Activated CD8-positive, alpha-beta memory T cell treated with anti-CD3 and anti-CD28 coated beads, Interleukin-2, amount 50 U/mL, for 1 hour (primary cell): ENCODE data around the gene NDUFS7.

Experiments used
- DNase-seq: peaks from one replicate; pipeline ENCODE4 v3.0.0-alpha.2; 2020; ENCODE audit errors: extremely low read depth

NDUFS7 gene

GRCh38 chr19:1400281-1401137 lies 16.8 kb downstream of the NDUFS7 start:
- DNase-seq, result no peak

GRCh38 chr19:1401138-1401888 lies 17.6 kb downstream of the NDUFS7 start, which contains the start of gene GAMT:
GAMT (minus strand) TSS chr19:1401542; CDS start chr19:1401476, 66 bp downstream.
- no peak for DNase-seq

DNA sequence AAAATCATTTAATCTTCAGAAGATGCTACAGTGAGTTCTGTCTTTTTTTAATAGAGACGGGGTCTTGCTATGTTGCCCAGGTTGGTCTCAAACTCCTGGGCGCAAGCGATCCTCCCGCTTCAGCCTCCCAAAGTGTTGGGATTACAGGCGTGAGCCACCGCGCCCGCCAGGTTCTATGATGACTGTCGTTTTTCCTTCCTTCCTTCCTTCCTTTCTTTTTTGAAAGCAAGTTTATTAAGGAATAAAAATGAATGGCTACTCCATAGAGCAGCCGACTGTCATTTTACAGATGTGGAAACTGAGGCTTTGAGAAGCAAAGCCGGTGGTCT lies 18.1 kb downstream of the NDUFS7 start:
- DNase-seq, result no peak

GRCh38 chr19:1402411-1403070 lies 18.8 kb downstream of the NDUFS7 start:
- DNase-seq, result no peak

GRCh38 chr19:1406774-1407527 lies 23.2 kb downstream of the NDUFS7 start:
- peak; percentile 92 for DNase-seq

GRCh38 chr19:1407528-1408299 lies 24.0 kb downstream of the NDUFS7 start, which contains the start of gene DAZAP1:
DAZAP1 (plus strand) TSS chr19:1407586; CDS start chr19:1407774, 188 bp downstream.
- no peak for DNase-seq

- DNase-seq, result no peak
Measured at GRCh38 chr19:1408300-1409203, 24.8 kb downstream of the NDUFS7 start.

GRCh38 chr19:1409204-1410005 lies 25.7 kb downstream of the NDUFS7 start:
- DNase-seq, result no peak

GRCh38 chr19:1410136-1410786 lies 26.6 kb downstream of the NDUFS7 start:
- DNase-seq, result no peak

DNA sequence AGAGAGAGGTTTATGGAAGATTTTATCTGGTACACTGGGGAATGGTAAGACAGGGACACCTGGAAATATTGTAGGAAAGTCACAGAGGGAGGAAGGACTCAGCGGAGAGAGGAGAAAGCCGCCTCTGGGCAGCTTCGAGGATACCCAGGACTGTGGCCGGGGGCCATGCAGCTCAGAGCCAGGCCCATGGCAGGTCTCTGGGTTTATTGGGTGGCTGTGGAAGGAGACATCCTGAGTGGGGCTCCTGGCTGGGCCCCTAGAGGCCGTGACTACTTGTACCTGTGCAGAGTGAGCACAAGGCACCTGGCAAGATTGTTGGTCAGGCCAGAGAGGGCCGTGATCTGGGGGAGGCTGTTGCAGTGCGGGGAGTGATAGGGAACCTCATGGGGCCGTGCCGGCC lies 27.1 kb downstream of the NDUFS7 start:
- DNase-seq, result no peak

DNA sequence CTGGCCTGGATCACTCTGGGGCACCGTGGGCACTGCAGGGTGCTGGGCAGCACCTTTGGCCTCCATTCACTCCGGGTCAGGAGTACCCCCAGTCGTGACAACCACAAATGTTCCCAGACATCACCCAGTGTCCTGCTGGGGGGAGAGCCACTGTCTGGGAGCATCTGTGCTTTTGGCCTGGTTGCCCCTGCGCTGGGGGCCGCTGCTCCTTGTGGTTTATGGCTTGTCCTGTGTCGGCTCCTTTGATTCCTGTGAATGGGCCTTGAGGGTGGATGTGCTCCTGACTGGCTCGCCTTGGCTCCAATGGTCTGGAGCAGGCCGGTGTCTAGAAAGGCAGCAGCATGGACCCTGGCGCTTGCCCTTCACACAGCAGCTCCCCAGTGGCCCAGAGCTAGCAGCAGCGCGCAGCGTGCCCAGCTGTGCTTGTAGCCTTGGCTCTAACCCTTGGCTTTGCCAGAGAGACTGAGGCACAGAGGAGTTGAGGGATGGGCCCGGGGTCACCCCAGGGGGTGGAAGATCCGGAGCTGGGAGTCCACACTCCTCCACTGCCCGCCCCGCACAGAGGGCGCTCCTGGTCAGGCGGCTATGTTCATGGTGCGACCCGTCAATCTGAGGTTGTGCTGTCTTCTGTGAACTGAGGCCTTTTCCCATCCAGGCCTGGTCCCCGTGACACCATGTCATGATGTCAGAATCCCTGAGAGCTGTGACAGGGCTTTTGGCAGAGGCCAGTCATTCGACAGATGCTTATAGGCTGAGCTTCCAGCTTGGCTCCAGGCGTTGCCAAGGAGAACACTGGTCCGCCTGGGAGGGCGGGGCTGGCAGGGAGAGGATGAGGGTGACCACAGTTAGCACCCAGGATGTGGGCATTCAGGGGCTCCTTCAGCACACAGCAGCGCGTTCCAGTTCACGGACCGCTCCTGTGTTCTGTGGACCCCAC lies 27.8 kb downstream of the NDUFS7 start:
- no peak for DNase-seq

GRCh38 chr19:1412323-1412923 lies 28.7 kb downstream of the NDUFS7 start:
- DNase-seq, result no peak

- DNase-seq, result no peak
Measured at GRCh38 chr19:1412995-1413800, 29.5 kb downstream of the NDUFS7 start.

GRCh38 chr19:1416014-1416841 lies 32.5 kb downstream of the NDUFS7 start:
- no peak for DNase-seq

GRCh38 chr19:1417145-1417544 lies 33.4 kb downstream of the NDUFS7 start:
- no peak for DNase-seq
